GM21825 (cell line): ENCODE measurements around the gene PSME1.

Experiments
- ATAC-seq: cut with Tn5 transposase; IDR thresholded peaks from one replicate; pipeline ENCODE4 v1.9.1; 2021; ENCODE audit warnings: mild to moderate bottlenecking, moderate library complexity; ENCODE audit not compliant: unreplicated experiment

Gene PSME1

DNA sequence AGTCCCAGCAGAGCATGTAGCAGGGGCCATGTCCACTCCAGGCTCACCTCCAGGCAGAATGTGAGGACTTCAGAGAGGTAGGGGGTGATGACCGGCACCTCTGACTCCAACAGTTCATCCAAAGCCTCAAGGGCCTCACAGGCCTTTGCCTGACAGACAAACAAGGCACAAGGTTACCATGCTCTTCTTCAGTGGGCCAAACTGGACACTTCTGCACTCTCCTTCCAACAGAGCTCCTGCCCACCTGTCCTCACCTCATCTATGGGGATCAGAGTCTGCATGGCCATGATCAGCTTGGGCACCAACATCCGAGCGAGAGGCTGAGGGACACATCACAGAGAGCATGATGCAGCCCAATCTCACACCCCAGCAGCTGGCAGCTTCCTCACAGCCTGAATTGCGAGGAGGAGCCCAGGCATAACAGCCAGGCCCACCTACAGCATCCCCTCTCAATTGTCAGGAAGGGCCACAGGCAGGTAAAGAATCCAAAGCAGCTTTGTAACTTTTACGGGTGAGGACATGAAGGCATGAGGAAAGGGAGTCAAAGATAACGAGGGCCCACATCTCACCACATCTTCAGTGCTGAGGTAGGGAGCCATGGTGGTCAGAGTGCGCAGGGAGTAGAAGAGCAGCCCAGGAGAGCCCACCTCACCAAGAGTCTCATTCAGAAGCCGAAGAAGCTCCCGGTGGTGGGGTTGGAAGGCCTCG lies 51.0 kb downstream of the PSME1 start:
- ATAC-seq = no peak

DNA sequence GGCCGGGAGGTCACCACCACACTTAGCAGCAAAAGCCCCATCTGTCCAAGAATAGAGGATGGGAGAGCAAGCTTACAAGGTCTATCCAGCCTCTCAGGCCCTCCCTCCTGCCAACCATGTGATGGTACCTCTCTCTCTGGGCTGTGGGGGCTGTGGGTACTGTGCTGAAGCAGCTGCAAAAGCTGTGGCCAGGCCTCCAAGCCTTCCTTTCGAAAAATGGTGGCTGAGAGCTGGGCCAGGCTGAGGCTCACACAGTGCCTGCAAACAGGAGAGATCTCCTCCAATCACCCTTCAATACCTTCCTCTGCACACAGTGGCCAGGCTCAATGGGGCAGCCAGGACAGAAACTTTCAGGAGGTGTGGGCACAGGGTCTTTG lies 51.5 kb downstream of the PSME1 start:
- no peak for ATAC-seq
